ENCODE results near the gene LOXL1.

LOXL1 gene

GRCh38 chr15:73983211-73983727, 57.0 kb downstream of the LOXL1 start:
- Histone ChIP-seq H3K36me3 (no peaks in the 10 kb centered on the region), H4K20me1 (peaks cover 47% of the 10 kb centered on the region), H3K4me2 (peak overlapping the region; percentile 84), H3K4me1 (peaks cover 65% of the 10 kb centered on the region), H3K4me3 (no peak overlapping the region; the same call in 1 of the 2 replicates), H3K9ac (no peak overlapping the region), H3K9me3 (no peaks in the 10 kb centered on the region), H3K27me3 (peaks cover 29% of the 10 kb centered on the region), H3K27ac (no peak overlapping the region)
- no peak for TF ChIP-seq Cebpa-rat (IDR thresholded peaks at IDR 0.05)

- Histone ChIP-seq H3K9me3 (no peaks in the 10 kb centered on the region), H3K9ac (no peak overlapping the region), H3K36me3 (no peaks in the 10 kb centered on the region), H3K4me2 (peak overlapping the region; percentile 84), H3K4me1 (peaks cover 66% of the 10 kb centered on the region), H3K4me3 (no peak overlapping the region; the same call in 1 of the 2 replicates), H3K27me3 (peaks cover 26% of the 10 kb centered on the region), H3K27ac (no peak overlapping the region), H4K20me1 (peaks cover 47% of the 10 kb centered on the region)
- no peak for TF ChIP-seq Cebpa-rat (IDR thresholded peaks at IDR 0.05)
Measured at GRCh38 chr15:73983773-73984172, 57.5 kb downstream of the LOXL1 start.

- Histone ChIP-seq H3K4me2 (peak overlapping the region; percentile 84), H3K27ac (no peak overlapping the region), H3K9ac (no peak overlapping the region), H3K27me3 (peaks cover 22% of the 10 kb centered on the region), H3K9me3 (no peaks in the 10 kb centered on the region), H3K4me3 (no peak overlapping the region), H4K20me1 (peaks cover 47% of the 10 kb centered on the region), H3K4me1 (peaks cover 66% of the 10 kb centered on the region), H3K36me3 (no peaks in the 10 kb centered on the region)
- TF ChIP-seq Cebpa-rat (IDR thresholded peaks at IDR 0.05): no peak
Measured at GRCh38 chr15:73984208-73984979, 58.1 kb downstream of the LOXL1 start.

- no peak for TF ChIP-seq Cebpa-rat (IDR thresholded peaks at IDR 0.05)
- Histone ChIP-seq H3K36me3 (no peaks in the 10 kb centered on the region), H3K4me1 (peaks cover 66% of the 10 kb centered on the region), H3K27ac (no peak overlapping the region), H3K9me3 (no peaks in the 10 kb centered on the region), H3K4me3 (no peak overlapping the region), H3K9ac (no peak overlapping the region), H3K27me3 (peaks cover 15% of the 10 kb centered on the region), H3K4me2 (peak overlapping the region; percentile 84), H4K20me1 (peaks cover 47% of the 10 kb centered on the region)
Measured at GRCh38 chr15:73985101-73985873, 59.0 kb downstream of the LOXL1 start.

- no peak overlapping the region for H3K9ac ChIP-seq
- H3K27me3 ChIP-seq: peaks cover 6% of the 10 kb centered on the region
- no peak for TF ChIP-seq Cebpa-rat (IDR thresholded peaks at IDR 0.05)
- peaks cover 65% of the 10 kb centered on the region for H3K4me1 ChIP-seq
- peaks cover 45% of the 10 kb centered on the region for H4K20me1 ChIP-seq
- no peaks in the 10 kb centered on the region for H3K36me3 ChIP-seq
- no peaks in the 10 kb centered on the region for H3K9me3 ChIP-seq
- no peak overlapping the region for H3K27ac ChIP-seq
- H3K4me3 ChIP-seq: no peak overlapping the region
- 0 out of 2 replicates have a peak overlapping the region, but pooled peaks have one; percentile 84 for H3K4me2 ChIP-seq
Measured at GRCh38 chr15:73986055-73986775, 60.0 kb downstream of the LOXL1 start.

- Histone ChIP-seq H3K27ac (no peak overlapping the region), H3K4me2 (no peak overlapping the region), H3K27me3 (peaks cover 2% of the 10 kb centered on the region), H3K4me1 (peaks cover 65% of the 10 kb centered on the region), H3K4me3 (no peak overlapping the region), H3K9ac (no peak overlapping the region), H3K36me3 (no peaks in the 10 kb centered on the region), H4K20me1 (peaks cover 40% of the 10 kb centered on the region), H3K9me3 (no peaks in the 10 kb centered on the region)
- TF ChIP-seq Cebpa-rat (IDR thresholded peaks at IDR 0.05): no peak
Measured at GRCh38 chr15:73986776-73987056, 60.5 kb downstream of the LOXL1 start.

GRCh38 chr15:73987250-73987649, 61.0 kb downstream of the LOXL1 start:
- no peak overlapping the region for H3K4me3 ChIP-seq
- no peaks in the 10 kb centered on the region for H3K9me3 ChIP-seq
- H3K27me3 ChIP-seq: no peaks in the 10 kb centered on the region
- H3K36me3 ChIP-seq: no peaks in the 10 kb centered on the region
- TF ChIP-seq Cebpa-rat (IDR thresholded peaks at IDR 0.05): no peak
- H4K20me1 ChIP-seq: peaks cover 35% of the 10 kb centered on the region
- no peak overlapping the region for H3K27ac ChIP-seq
- H3K9ac ChIP-seq: no peak overlapping the region
- peaks cover 60% of the 10 kb centered on the region for H3K4me1 ChIP-seq
- peak overlapping the region; percentile 33 for H3K4me2 ChIP-seq

- TF ChIP-seq Cebpa-rat (IDR thresholded peaks at IDR 0.05): no peak
- H3K27ac ChIP-seq: no peak overlapping the region
- H3K4me1 ChIP-seq: peaks cover 60% of the 10 kb centered on the region
- no peaks in the 10 kb centered on the region for H3K36me3 ChIP-seq
- no peak overlapping the region for H3K9ac ChIP-seq
- H3K27me3 ChIP-seq: no peaks in the 10 kb centered on the region
- H3K4me3 ChIP-seq: no peak overlapping the region
- no peaks in the 10 kb centered on the region for H3K9me3 ChIP-seq
- H3K4me2 ChIP-seq: peak overlapping the region; percentile 33
- H4K20me1 ChIP-seq: peaks cover 31% of the 10 kb centered on the region
Measured at GRCh38 chr15:73987681-73988444, 61.6 kb downstream of the LOXL1 start.

GRCh38 chr15:73988445-73988969, 62.2 kb downstream of the LOXL1 start:
- TF ChIP-seq Cebpa-rat (IDR thresholded peaks at IDR 0.05): no peak
- Histone ChIP-seq H3K27me3 (no peaks in the 10 kb centered on the region), H4K20me1 (peaks cover 24% of the 10 kb centered on the region), H3K9ac (no peak overlapping the region), H3K9me3 (no peaks in the 10 kb centered on the region), H3K36me3 (no peaks in the 10 kb centered on the region), H3K4me2 (peak overlapping the region; percentile 33), H3K27ac (no peak overlapping the region), H3K4me3 (no peak overlapping the region), H3K4me1 (peaks cover 60% of the 10 kb centered on the region)
